ENCODE results near the gene CD163. TPM values are rescaled to one million over a fixed set of nuclear protein-coding genes. Genes with fewer than 3 reads are reported as not detected.
"Not testable (repeated sequence)": the region's sequence is repeated elsewhere in the genome, so short reads cannot be mapped to it uniquely, and the experiment has no call there.

The CD163 gene
- not detected in 2 replicates for total RNA-seq (2014; rRNA removed; shearing (Covaris generic))
- not detected in 2 replicates for polyA plus RNA-seq (2015; cell fraction: cytosol; rRNA removed)
- 0.09 TPM in 1 of 2 replicates, not detected in the other for polyA plus RNA-seq (2015; cell fraction: nucleus; rRNA removed)

DNA sequence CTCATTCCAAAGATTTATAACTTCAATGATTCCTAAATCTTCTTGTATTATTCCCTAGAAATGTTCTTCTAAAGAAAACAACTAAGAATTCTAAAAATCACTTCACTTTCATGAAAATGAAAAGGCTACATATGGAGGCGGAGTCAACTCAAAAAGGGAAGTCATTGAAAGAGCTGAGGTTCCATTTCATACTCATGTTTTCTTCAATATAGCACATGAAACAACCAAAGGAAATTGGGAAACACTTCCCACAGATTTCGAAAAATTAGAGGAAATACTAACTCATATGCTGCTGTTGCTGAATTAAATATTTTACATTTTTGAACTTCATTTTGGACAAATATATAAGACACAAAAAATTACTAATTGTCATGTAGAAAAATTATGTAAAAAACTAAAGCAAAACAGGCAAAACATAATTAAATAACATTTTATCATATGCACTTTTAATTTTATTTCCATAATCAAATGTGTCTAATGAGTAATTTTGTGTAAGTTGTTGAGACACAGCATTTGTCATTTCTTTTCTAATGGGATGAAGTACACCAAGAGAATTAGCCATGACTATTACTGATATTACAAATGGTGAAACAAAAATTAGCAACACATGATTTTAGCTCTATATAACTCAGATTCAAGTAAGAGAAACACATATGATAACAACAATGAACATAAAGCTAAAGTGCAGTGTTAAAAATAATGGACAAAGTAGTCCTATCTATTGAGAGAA lies at the start of gene CD163:
Gene CD163, minus strand, starts transcription at position 92 of the 730 bp plus-strand sequence. Its CDS starts 87 bp downstream, at position 5.
- in situ Hi-C loops (cut with HindIII; ENCODE audit: low pct_unique_long_range_greater_than_20kb, low sequenced_read_pairs) = no loop called here
- DNase-seq (ENCODE audit: low read depth, low spot score) = no peak

DNA sequence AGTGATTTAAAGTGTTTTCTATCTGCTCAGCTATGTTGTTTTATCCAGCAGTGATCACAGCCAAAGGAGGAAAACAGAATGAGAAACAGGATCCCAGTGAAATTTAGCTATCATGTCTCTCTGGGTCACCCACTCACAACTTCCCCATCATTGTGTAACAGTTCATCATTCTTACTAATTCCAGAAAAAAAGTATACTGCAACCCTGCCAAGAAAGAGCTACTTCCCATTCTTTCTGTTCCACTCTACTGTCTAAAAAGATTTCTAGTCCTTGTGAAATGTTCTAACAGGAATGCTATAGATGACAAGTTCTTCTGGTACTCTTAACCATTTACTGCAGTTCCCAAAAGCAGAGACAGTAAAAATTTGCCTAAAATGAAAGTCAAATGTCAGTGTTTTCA lies 39.2 kb upstream of the CD163 start:
- in situ Hi-C loops (cut with HindIII; ENCODE audit: low pct_unique_long_range_greater_than_20kb, low sequenced_read_pairs) = no loop called here
- no peak for DNase-seq (ENCODE audit: low read depth, low spot score)

DNA sequence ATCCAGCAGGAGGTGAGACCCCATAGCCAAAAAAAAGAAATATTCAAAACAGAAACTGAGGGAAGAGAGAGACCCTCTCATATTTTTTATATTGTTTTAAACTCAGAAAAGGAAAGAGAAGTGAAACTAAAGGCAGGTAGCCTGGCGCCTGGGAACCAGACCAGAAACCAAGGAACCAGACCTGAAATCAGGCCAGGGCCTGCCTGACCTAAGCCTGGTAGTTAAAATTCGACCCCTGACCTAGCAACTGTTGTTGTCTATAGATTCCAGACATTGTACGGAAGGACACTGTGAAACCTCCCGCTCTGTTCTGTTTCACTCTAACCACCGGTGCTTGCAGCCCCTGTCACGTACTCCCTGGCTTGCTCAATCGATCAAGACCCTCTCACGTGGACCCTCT lies 38.5 kb upstream of the CD163 start:
- DNase-seq (ENCODE audit: low read depth, low spot score) = no peak
- in situ Hi-C loops (cut with HindIII; ENCODE audit: low pct_unique_long_range_greater_than_20kb, low sequenced_read_pairs) = no loop called here

DNA sequence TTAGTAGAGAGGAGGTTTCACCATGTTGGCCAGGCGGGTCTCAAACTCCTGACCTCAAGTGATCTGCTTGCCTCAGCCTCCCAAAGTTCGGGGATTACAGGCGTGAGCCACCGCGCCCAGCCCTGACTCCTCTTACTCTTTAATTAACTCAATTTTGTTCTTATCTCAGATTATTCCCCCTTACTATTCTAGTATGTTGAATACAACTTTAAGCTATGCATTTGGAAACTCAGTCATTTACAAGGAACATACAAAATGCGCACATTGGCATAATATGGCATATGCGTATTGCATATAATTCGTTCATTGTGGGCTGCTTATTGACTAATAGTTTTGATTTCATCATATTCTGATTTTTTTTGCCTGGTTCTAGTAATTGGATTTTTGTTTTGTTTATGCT lies 10.8 kb upstream of the CD163 start:
- in situ Hi-C loops (cut with HindIII; ENCODE audit: low pct_unique_long_range_greater_than_20kb, low sequenced_read_pairs) = no loop called here
- no peak for DNase-seq (ENCODE audit: low read depth, low spot score)

DNA sequence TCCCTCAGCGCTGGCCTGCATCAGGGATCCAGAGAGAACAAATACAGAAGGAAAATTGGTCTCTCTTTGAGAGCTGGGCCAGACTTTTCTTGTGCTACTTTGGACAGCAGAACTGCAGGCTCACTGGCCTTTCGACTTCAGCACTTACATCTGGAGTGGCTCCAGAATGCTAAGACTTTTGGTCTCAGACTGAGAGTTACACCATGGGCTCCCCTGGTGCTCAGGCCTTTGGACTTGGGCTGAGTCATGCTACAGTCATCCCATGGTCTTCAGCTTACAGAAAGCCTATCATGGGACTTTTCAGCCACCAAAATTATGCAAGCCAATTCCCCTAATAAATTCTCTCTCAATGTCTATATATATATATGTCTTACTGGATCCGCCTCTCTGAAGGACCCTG lies 9.0 kb upstream of the CD163 start:
- peak; percentile 9 for DNase-seq (ENCODE audit: low read depth, low spot score)
- in situ Hi-C loops (cut with HindIII; ENCODE audit: low pct_unique_long_range_greater_than_20kb, low sequenced_read_pairs) = no loop called here

DNA sequence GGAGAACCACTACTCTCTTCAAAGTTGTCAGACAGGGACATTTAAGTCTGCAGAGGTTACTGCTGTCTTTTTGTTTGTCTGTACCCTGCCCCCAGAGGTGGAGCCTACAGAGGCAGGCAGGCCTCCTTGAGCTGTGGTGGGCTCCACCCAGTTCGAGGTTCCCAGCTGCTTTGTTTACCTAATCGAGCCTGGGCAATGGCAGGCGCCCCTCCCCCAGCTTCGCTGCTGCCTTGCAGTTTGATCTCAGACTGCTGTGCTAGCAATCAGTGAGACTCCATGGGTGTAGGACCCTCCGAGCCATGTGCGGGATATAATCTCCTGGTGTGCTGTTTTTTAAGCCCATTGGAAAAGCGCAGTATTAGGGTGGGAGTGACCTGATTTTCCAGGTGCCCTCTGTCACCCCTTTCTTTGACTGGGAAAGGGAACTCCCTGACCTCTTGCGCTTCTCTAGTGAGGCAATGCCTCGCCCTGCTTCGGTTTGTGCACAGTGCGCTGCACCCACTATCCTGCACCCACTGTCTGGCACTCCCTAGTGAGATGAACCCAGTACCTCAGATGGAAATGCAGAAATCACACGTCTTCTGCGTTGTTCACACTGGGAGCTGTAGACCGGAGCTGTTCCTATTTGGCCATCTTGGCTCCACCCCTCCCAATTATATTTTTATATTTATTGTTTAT lies 6.4 kb upstream of the CD163 start:
- in situ Hi-C loops (cut with HindIII; ENCODE audit: low pct_unique_long_range_greater_than_20kb, low sequenced_read_pairs); DNase-seq (ENCODE audit: low read depth, low spot score): not testable (repeated sequence)

DNA sequence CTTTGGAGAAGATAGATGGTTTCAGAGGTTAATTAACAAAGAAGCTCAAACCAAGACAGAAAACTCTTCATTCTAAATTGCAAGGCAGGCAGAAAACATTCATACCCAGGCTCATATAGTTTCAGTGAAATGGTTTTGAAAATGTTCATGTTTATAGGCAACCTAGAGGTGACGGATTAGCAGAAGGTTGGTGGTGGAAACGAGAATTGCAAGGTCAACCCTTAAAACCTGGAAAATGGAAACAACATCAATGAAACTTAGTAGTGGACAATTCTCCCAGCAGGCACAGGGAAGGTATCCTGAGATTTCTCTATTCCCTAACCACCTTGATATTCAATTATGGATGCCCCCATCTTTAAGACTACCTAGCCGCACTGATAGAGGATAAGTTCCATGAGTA lies 965 bp downstream of the CD163 start:
- in situ Hi-C loops (cut with HindIII; ENCODE audit: low pct_unique_long_range_greater_than_20kb, low sequenced_read_pairs) = no loop called here
- no peak for DNase-seq (ENCODE audit: low read depth, low spot score)

DNA sequence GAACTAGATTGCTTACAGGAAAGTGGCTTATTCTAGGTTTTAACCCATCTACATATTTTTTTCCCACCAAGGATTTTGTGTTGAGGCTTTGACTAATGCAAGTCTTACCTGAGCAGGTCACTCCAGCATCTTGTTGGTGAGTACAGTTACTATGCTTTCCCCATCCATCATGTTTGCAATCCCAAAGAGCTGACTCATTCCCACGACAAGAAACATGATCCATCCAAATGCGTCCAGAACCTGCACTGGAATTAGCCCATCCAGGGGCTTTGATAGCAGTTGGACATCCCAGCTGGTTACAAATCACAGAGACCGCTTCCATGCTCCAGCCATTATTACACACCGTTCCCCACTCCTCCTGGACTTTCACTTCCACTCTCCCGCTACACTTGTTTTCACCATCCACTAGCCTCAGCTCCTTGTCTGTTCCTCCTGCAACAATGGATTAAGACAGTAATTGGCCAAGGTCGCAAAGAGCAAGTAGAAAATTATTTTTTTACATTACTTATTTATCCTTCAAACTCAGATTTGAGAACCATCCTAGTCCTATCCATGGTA lies 2.5 kb downstream of the CD163 start:
- in situ Hi-C loops (cut with HindIII; ENCODE audit: low pct_unique_long_range_greater_than_20kb, low sequenced_read_pairs) = no loop called here
- no peak for DNase-seq (ENCODE audit: low read depth, low spot score)

DNA sequence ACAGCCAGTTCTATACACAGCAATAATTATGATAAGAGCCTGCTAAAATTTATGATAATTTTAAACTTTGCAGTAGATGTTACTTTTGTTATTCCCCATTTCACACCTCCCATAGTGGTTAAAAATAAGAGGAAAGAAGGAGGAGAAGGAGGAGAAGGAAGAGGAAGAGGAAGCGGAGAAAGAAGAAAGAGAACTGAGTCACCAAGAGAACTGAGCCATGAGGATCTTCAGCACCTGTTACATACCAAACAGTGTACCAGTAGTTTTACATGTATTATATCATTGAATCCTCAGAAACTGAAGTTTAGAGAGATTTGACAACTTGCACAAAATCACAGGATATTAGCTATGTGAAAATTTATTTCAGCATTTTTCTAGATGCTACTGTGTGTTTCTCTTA lies 3.9 kb downstream of the CD163 start:
- DNase-seq (ENCODE audit: low read depth, low spot score) = no peak
- in situ Hi-C loops (cut with HindIII; ENCODE audit: low pct_unique_long_range_greater_than_20kb, low sequenced_read_pairs) = no loop called here

DNA sequence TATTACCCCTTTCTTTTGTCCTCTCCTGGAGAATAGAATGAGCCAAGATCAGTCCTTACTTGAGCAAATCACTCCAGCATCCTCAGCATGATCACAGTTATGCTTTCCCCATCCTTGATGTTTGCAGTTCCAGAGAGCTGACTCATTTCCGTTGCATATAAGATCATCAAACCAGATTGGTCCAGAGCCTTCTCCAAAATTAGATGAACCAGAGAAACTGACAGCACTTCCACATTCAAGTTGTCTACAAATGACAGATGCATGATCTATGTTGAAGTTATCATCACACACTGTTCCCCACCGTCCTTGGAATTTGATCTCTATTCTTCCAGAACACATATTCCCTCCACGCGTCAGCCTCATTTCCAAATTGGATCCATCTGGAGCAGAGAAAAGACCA lies 4.8 kb downstream of the CD163 start:
- DNase-seq (ENCODE audit: low read depth, low spot score) = no peak
- in situ Hi-C loops (cut with HindIII; ENCODE audit: low pct_unique_long_range_greater_than_20kb, low sequenced_read_pairs) = no loop called here

DNA sequence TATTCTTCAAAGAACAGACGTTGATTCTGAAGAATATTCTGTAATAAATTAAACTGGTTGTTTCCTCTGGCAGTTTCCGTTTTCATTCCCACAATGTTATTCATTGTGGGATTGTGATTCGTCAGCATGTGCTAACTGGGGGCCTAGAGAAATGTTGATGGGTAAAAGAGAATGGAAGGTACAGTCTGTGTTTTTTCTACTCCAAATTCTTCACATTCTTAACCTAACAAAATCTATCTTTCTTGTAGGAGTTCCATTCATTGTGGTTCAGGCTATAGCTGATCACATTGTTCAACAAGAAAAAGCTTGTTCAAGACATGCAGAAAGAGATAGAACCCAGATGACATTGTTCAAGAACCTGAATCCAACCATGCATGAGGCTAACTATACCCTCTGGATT lies 5.9 kb downstream of the CD163 start:
- in situ Hi-C loops (cut with HindIII; ENCODE audit: low pct_unique_long_range_greater_than_20kb, low sequenced_read_pairs) = no loop called here
- DNase-seq (ENCODE audit: low read depth, low spot score) = peak; percentile 4

DNA sequence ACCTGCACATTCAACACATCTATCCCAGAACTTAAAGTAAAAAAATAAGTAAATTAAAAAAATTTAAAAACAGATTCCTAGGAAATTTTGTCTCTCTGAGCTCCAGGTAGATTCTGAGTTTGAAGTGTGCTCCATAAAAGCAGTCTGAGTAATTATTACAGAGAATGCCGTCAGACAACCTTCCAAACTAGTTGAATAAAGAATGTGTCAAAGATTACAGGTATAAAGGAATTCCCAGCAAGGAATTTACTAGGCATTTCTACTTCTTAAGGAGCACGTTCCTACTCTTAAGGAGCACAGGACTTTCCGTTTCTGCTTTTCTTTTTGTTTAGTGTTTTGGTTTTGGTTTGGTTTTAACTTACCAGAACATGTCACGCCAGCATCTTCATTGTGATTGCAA lies 7.1 kb downstream of the CD163 start:
- in situ Hi-C loops (cut with HindIII; ENCODE audit: low pct_unique_long_range_greater_than_20kb, low sequenced_read_pairs) = no loop called here
- DNase-seq (ENCODE audit: low read depth, low spot score) = no peak

DNA sequence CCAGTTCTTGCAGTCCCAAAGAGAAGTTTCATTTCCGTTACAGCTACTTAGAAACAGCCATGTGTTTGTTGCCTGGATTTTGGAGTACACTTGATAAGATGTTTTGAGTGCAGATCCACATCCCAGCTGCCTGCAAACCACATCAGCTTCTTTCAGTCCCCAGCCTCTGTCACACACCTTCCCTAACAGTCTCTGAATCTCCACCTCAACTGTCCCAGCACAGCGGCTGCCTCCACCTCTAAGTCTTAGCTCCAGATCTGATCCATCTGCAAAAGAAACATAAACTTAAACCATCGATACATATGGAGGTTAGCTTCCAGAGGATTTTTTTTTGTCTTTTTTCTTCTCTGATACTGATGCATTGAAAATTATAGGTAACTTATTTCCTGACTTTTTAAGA lies 8.4 kb downstream of the CD163 start:
- no peak for DNase-seq (ENCODE audit: low read depth, low spot score)

DNA sequence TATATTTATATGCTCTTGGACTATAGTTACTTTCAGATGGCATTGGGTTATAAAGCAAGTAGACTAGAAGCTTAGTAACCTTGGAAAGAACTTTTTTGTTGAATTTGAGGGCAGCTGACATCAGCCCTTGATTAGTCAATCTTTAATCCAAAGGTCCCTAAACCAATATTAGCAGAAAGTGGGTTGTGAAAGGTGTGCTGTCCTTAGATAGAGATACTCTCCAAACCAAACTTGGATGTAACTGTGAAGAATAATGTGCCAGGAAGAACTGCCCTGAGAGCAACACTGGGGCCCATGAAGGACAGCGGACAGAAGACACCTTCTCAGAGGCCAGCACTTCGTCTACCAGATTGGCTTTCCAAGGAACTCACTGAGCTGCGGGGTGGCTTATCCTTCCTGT lies 10.6 kb downstream of the CD163 start:
- in situ Hi-C loops (cut with HindIII; ENCODE audit: low pct_unique_long_range_greater_than_20kb, low sequenced_read_pairs) = no loop called here
- no peak for DNase-seq (ENCODE audit: low read depth, low spot score)

More for the DNA sequence above, 8.4 kb downstream of the CD163 start:
- in situ Hi-C loops (cut with HindIII; ENCODE audit: low pct_unique_long_range_greater_than_20kb, low sequenced_read_pairs) = no loop called here

DNA sequence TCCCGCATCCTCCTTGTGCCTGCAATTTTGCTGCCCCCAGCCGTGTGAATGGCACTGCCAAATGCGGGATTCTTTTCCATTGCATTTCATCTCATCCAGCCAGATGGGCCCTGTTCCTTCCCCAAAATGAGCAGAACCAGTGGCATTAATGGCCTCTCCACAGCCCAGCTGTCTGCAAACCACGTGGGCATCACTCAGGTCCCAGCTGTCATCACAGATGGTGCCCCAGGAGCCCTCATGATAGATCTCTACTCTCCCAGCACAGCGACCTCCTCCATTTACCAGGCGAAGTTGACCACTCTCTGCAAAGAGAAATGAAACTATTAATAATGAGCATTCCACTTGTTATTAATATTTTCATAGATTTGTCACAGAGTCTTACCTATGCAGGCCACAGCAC lies 17.1 kb downstream of the CD163 start:
- in situ Hi-C loops (cut with HindIII; ENCODE audit: low pct_unique_long_range_greater_than_20kb, low sequenced_read_pairs) = no loop called here
- no peak for DNase-seq (ENCODE audit: low read depth, low spot score)

DNA sequence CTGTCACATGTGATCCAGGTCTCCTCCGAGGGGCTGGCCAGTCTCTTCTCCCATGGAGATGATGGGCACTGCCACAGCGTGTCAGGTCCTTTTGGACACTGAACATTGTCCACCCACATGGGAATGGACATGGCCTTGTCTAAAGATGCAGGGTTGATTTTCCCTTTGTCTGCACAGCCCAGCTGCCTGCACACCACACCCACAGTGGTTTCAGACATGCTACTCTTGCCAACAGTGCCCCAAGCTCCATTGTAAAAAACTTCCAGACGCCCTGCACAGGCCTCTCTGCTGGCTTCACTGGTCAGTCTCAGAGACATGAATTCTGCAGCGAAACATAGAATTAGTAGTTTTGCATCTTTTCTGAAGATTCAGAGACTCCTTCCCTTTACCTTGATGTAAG lies 18.5 kb downstream of the CD163 start:
- in situ Hi-C loops (cut with HindIII; ENCODE audit: low pct_unique_long_range_greater_than_20kb, low sequenced_read_pairs) = no loop called here
- DNase-seq (ENCODE audit: low read depth, low spot score) = no peak

DNA sequence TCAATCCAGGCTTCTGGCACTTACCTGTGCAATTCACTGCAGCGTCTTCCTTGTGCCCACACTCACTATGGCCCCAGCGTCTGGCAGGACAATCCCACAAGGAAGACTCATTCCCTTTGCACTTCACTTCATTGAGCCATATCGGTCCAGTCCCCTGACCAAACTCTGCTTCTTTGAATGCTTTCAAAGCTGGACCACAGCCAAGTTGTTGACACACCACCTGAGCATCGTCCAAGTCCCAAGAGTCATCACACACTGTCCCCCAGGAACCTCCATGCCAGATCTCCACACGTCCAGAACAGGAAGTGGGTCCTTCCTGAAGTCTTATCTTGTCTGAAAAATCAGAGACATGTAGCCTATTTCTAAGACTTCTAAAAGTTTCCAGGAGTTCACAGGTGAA lies 20.2 kb downstream of the CD163 start:
- in situ Hi-C loops (cut with HindIII; ENCODE audit: low pct_unique_long_range_greater_than_20kb, low sequenced_read_pairs) = no loop called here
- no peak for DNase-seq (ENCODE audit: low read depth, low spot score)

DNA sequence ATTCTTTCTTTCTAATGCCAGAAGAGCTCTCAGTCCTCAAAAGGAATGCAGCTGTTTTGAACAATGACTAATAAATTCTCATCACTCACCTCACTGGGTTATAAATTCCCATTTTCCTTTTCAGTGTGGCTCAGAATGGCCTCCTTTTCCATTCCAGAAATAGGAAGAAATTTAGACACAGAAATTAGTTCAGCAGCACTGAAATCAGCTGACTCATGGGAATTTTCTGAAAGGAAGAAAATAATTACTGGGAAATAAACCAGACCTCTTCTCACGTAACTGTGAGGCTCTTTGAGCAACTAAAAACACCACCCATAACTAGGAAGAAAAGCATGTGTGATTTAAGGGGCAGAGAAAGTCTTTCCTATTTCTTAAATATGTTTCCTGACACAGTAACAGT lies 23.8 kb downstream of the CD163 start:
- in situ Hi-C loops (cut with HindIII; ENCODE audit: low pct_unique_long_range_greater_than_20kb, low sequenced_read_pairs) = no loop called here
- DNase-seq (ENCODE audit: low read depth, low spot score) = no peak

DNA sequence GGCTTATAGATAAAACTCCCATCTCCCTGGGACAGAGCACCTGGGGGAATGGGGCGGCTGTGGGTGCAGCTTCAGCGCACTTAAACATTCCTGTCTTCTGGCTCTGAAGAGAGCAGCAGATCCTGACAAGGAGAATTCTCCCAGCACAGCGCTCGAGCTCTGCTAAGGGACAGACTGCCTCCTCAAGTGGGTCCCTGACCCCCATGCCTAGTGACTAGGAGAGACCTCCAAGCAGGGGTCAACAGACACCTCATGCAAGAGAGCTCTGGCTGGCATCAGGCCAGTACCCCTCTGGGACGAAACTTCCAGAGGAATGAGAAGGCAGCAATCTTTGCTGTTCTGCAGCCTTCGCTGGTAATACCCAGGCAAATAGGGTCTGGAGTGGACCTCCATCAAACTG lies 31.5 kb downstream of the CD163 start:
- in situ Hi-C loops (cut with HindIII; ENCODE audit: low pct_unique_long_range_greater_than_20kb, low sequenced_read_pairs) = no loop called here
- no peak for DNase-seq (ENCODE audit: low read depth, low spot score)
